Mesenchymal stem cell (in vitro differentiated cells and primary cell): Measurements from ENCODE around the gene FOXF2.

Experiments used
- DNase-seq: peaks from one replicate; pipeline ENCODE4 v3.0.0-alpha.2; 2013
- H2AFZ ChIP-seq: one replicate; pipeline ENCODE4 v1.6.1; 2013; ENCODE audit warnings: low read depth, mild to moderate bottlenecking, control low read depth, inconsistent platforms, low read length, moderate library complexity
- H2AK5ac ChIP-seq: 2 replicates; pipeline ENCODE4 v1.6.1; 2013; ENCODE audit warnings: low read length, moderate library complexity, mild to moderate bottlenecking, inconsistent platforms; ENCODE audit not compliant: severe bottlenecking
- H2BK120ac ChIP-seq: one replicate; pipeline ENCODE4 v1.6.1; 2013; ENCODE audit warnings: low read depth, mild to moderate bottlenecking, inconsistent platforms, low read length, moderate library complexity
- H2BK12ac ChIP-seq, 2 experiments: one replicate each; pipeline ENCODE4 v1.6.1; 2013; ENCODE audit warnings: inconsistent platforms in 2 of 2, low read length in 2 of 2, mild to moderate bottlenecking in 2 of 2, moderate library complexity in 2 of 2, control low read depth in 1 of 2
- H2BK15ac ChIP-seq: one replicate; pipeline ENCODE4 v1.6.1; 2013; ENCODE audit warnings: mild to moderate bottlenecking, low read depth, inconsistent platforms; ENCODE audit not compliant: poor library complexity, severe bottlenecking
- H2BK5ac ChIP-seq: 2 replicates; pipeline ENCODE4 v1.6.1; 2013; ENCODE audit warnings: low read depth, mild to moderate bottlenecking, low read length, control low read depth, inconsistent platforms; ENCODE audit not compliant: poor library complexity, severe bottlenecking
- H3K14ac ChIP-seq, 2 experiments: one replicate each; pipeline ENCODE4 v1.6.1; 2013; ENCODE audit warnings: inconsistent platforms in 2 of 2, low read length in 2 of 2, control low read depth in 1 of 2, mild to moderate bottlenecking in 1 of 2, moderate library complexity in 1 of 2
- H3K18ac ChIP-seq, 2 experiments: one replicate each; pipeline ENCODE4 v1.6.1; 2013; ENCODE audit warnings: inconsistent platforms in 2 of 2, low read length in 2 of 2, control low read depth in 1 of 2, low read depth in 1 of 2, mild to moderate bottlenecking in 1 of 2
- H3K23ac ChIP-seq, 2 experiments: one replicate each; pipeline ENCODE4 v1.6.1; 2013; ENCODE audit warnings: inconsistent platforms in 2 of 2, low read length in 2 of 2, mild to moderate bottlenecking in 2 of 2, moderate library complexity in 2 of 2, control low read depth in 1 of 2
- H3K27ac ChIP-seq: 2 replicates; pipeline ENCODE4 v1.5.1; 2013; ENCODE audit warnings: mild to moderate bottlenecking, moderate library complexity, low read length, control low read depth, inconsistent platforms; ENCODE audit not compliant: poor library complexity, severe bottlenecking
- H3K27me3 ChIP-seq, 2 experiments: 2 replicates each; pipeline versions ENCODE4 v1.6.1 to v1.7.0; 2013; ENCODE audit warnings: low read length in 2 of 2, mild to moderate bottlenecking in 2 of 2, moderate library complexity in 2 of 2, control low read depth in 1 of 2, inconsistent platforms in 1 of 2; ENCODE audit not compliant: control insufficient read depth in 1 of 2, insufficient read depth in 1 of 2
- H3K36me3 ChIP-seq, 2 experiments: 2 replicates each; pipeline versions ENCODE4 v1.6.1 to v1.7.0; 2013; ENCODE audit warnings: low read length in 2 of 2, control low read depth in 1 of 2, inconsistent platforms in 1 of 2, low read depth in 1 of 2, mild to moderate bottlenecking in 1 of 2; ENCODE audit not compliant: insufficient read depth in 2 of 2, control insufficient read depth in 1 of 2
- H3K4ac ChIP-seq, 2 experiments: one replicate each; pipeline ENCODE4 v1.6.1; 2013; ENCODE audit warnings: inconsistent platforms in 2 of 2, low read length in 2 of 2, mild to moderate bottlenecking in 2 of 2, moderate library complexity in 2 of 2, control low read depth in 1 of 2, low read depth in 1 of 2
- H3K4me1 ChIP-seq: 2 replicates; pipeline ENCODE4 v1.6.1; 2013; ENCODE audit warnings: low read depth, low read length, control low read depth; ENCODE audit not compliant: control insufficient read depth, insufficient read depth
- H3K4me2 ChIP-seq: 2 replicates; pipeline ENCODE4 v1.6.1; 2013; ENCODE audit warnings: low read length, mild to moderate bottlenecking, inconsistent platforms; ENCODE audit not compliant: poor library complexity, severe bottlenecking
- H3K4me3 ChIP-seq, 2 experiments: 2 replicates each; pipeline versions ENCODE4 v1.5.1 to v1.7.0; 2013; ENCODE audit warnings: low read length in 2 of 2, mild to moderate bottlenecking in 2 of 2, control low read depth in 1 of 2, low read depth in 1 of 2; ENCODE audit not compliant: insufficient read depth in 1 of 2
- H3K79me1 ChIP-seq: replicated peaks from 2 replicates; pipeline ENCODE4 v1.6.1; 2013; ENCODE audit warnings: mild to moderate bottlenecking, control low read depth, low read length, inconsistent platforms; ENCODE audit not compliant: poor library complexity, severe bottlenecking
- H3K9ac ChIP-seq: 2 replicates; pipeline ENCODE4 v1.7.0; 2013; ENCODE audit warnings: mild to moderate bottlenecking, low read length, moderate library complexity
- H3K9me3 ChIP-seq: 2 replicates; pipeline ENCODE4 v1.7.0; 2013; ENCODE audit warnings: mild to moderate bottlenecking, low read length; ENCODE audit not compliant: control insufficient read depth
- H4K8ac ChIP-seq: one replicate; pipeline ENCODE4 v1.6.1; 2013; ENCODE audit warnings: inconsistent platforms, mild to moderate bottlenecking, low read length, moderate library complexity
- H4K91ac ChIP-seq: one replicate; pipeline ENCODE4 v1.6.1; 2013; ENCODE audit warnings: mild to moderate bottlenecking, low read length, inconsistent platforms
- WGBS: methylation state at CpG from one replicate; pipeline ENCODE4 v1.1.7; 2013; ENCODE audit warnings: mixed read lengths; 5-methylcytosine and 5-hydroxymethylcytosine counted together

FOXF2 gene

DNA sequence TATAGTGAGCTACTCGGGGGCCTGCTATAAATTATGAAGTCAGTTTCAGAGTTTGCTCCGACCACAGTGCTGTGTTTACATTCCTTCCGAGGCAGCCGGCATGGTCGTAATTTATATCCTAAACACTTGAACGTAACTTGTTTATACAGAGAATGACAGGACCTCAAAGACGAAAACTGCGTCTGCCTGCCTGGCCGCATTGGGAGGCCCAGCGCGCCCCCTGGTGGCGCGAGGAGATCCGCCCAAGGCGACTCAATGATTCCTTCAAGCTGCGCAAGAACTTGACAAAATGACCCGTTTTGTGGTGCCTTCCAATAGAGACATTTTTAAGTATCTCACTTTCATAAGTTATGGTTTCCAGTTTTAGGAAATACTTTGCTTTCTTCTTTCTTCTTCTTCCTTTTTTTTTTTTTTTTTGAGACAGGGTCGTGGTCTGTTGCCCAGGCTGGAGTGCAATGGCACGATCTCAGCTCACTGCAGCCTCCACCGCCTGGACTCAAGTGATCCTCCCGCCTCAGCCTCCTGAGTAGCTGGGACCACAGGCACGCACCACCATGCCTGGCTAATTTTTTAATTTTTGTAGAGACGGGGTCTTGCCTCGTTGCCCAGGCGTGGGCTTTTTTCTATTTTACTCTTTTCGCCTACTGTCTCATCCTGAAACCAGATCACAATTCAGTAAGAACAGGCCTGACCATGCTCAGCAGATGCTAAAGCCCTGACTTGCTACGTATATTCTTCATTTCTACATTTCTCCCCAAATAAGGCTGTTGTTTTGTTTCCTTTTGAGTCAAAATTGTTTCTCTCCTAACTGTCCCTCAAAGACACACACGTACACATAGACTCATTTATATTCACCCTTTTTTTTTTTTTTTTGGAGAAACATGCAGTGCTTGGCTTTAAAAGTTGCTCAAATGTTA lies 7.8 kb downstream of the FOXF2 start:
- Histone ChIP-seq H3K27ac (no peak overlapping the region), H3K9me3 (no peaks in the 10 kb centered on the region), H3K14ac (no peak overlapping the region), H3K27me3 (peaks cover 0 to 81% of the 10 kb centered on the region in 2 experiments), H3K9ac (peak overlapping the region; percentile 35), H2BK12ac (no peak overlapping the region), H3K79me1 (no peaks in the 10 kb centered on the region), H3K4me3 (no peak overlapping the region), H2BK120ac (no peak overlapping the region), H4K8ac (no peak overlapping the region), H2BK15ac (no peak overlapping the region), H2AK5ac (no peak overlapping the region), H2BK5ac (no peak overlapping the region), H3K18ac (no peak overlapping the region), H2AFZ (no peak overlapping the region), H3K4me2 (peak overlapping the region; percentile 3), H3K23ac (no peak overlapping the region), H4K91ac (no peak overlapping the region), H3K4ac (no peak overlapping the region), H3K36me3 (peaks cover 0 to 22% of the 10 kb centered on the region in 2 experiments), H3K4me1 (peaks cover 13% of the 10 kb centered on the region)
- DNase-seq: peak; percentile 83
- 33% methylated on average over 23 of the region's 28 CpGs for WGBS

DNA sequence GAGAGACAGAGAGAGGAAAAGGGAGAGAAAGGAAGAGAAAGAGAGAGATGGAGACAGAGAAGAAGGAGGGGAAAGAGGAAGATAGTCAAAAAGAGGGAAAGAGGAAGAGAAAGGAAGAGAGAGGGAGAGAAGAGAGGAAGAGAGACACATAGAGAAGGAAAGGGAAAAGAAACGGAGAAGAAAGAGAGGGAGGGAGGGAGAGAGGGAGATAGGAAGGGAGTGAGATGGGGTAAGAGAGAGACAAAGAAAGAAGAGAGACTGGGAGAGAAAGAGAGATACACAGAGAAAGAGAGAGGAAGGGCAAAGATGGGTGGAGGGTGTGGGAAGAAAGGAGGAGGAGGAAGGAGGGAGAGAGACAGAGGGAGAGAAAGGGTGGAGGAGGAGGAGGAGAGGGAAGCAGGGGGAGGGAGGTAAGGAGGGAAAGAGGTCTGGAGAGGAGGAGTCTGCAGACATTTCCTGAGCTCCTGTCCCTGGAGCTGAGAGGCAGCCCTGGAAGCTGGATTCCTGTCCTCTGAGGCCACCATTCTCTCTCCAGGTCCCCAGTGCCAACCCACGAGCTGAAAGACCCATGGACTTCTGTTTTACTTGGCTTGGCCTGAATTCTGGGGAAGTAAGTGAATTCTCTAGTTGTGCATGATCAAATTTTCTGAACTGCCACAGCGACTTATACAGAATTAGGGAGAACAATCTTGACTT lies 9.9 kb downstream of the FOXF2 start:
- Histone ChIP-seq H2AK5ac (no peak overlapping the region), H3K4me1 (no peaks in the 10 kb centered on the region), H2BK12ac (no peak overlapping the region), H3K36me3 (peaks cover 0 to 19% of the 10 kb centered on the region in 2 experiments), H3K4me3 (no peak overlapping the region), H2BK120ac (no peak overlapping the region), H2BK5ac (no peak overlapping the region), H3K27me3 (peaks cover 0 to 64% of the 10 kb centered on the region in 2 experiments), H3K18ac (no peak overlapping the region), H3K23ac (peak overlapping the region in 1 of 2 experiments; percentile 43), H2AFZ (no peak overlapping the region), H3K9me3 (no peaks in the 10 kb centered on the region), H3K27ac (no peak overlapping the region), H3K79me1 (no peaks in the 10 kb centered on the region), H4K91ac (no peak overlapping the region), H2BK15ac (no peak overlapping the region), H3K14ac (no peak overlapping the region), H4K8ac (no peak overlapping the region), H3K9ac (no peak overlapping the region), H3K4me2 (no peak overlapping the region), H3K4ac (no peak overlapping the region)
- DNase-seq: no peak
- WGBS: 40% methylated on average over 3 of the region's 3 CpGs

DNA sequence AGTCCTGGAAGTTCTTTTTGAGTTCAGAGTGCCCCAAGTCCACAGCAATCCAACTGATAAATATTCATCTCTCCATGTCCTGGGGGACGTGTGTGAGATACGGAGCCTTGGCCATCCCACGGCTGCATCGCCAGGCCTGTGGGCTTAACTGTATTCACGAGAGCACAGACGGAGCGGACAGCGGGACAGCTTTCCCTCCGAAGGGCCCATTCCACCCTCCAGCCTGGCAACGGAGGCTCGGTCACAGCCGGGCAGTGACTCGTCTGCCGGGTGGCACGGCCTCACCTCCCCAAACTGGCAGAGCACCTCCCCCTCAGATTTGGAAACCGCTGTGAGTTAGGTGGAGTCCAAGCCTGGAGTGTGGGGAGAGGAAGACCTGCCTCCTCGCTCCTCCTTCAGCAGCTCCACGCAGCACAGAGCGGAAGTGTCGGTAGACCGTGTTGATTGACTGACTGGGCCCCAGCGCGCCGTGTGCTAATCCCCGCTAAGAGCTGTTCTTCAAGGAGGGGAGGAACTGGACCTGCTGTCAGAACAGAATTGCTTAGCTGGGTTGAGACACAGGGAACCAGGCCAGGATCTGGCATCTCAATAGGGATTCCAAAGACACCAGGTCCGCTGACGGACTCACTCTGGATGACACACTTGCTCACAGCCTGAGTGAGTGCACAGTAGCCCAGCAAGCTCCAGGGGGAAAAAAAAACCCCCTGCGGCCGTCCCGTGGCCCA lies 10.9 kb downstream of the FOXF2 start:
- H2AK5ac ChIP-seq: no peak overlapping the region
- H3K4me3 ChIP-seq: no peak overlapping the region
- H4K8ac ChIP-seq: no peak overlapping the region
- no peak overlapping the region for H3K4me2 ChIP-seq
- H3K9ac ChIP-seq: no peak overlapping the region
- H3K23ac ChIP-seq: no peak overlapping the region
- H3K18ac ChIP-seq: no peak overlapping the region
- no peak overlapping the region for H2BK120ac ChIP-seq
- no peaks in the 10 kb centered on the region for H3K79me1 ChIP-seq
- H2BK12ac ChIP-seq: no peak overlapping the region
- H3K4ac ChIP-seq: no peak overlapping the region
- H3K14ac ChIP-seq: no peak overlapping the region
- no peak overlapping the region for H3K27ac ChIP-seq
- no peak for DNase-seq
- no peaks in the 10 kb centered on the region for H3K9me3 ChIP-seq
- no peak overlapping the region for H2BK5ac ChIP-seq
- no peak overlapping the region for H4K91ac ChIP-seq
- H3K27me3 ChIP-seq: peaks cover 0 to 58% of the 10 kb centered on the region in 2 experiments
- H3K36me3 ChIP-seq: peaks cover 0 to 8% of the 10 kb centered on the region in 2 experiments
- H2AFZ ChIP-seq: no peak overlapping the region
- H2BK15ac ChIP-seq: no peak overlapping the region
- WGBS: 89% methylated on average over 29 of the region's 30 CpGs
- H3K4me1 ChIP-seq: no peaks in the 10 kb centered on the region

DNA sequence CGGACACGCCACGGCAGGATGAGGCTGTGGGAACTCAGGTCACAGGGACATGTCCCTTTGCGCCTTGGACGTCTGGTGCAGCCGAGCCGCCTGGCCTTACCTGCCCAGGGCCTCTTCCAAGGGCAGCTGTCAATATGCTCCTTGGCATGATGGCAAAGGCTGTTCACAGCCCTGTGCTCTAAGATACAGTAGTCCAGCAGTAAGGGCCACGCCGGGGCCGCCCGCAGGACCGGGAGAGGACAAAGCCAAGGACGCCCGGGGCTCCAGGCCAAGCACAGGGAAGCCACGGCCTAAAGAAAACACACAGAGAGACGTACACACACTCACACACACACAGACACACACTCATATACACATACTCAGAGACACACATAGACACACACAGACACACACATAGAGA lies 13.0 kb downstream of the FOXF2 start:
- no peak overlapping the region for H2BK5ac ChIP-seq
- H2BK120ac ChIP-seq: no peak overlapping the region
- no peaks in the 10 kb centered on the region for H3K9me3 ChIP-seq
- H2BK15ac ChIP-seq: no peak overlapping the region
- no peak overlapping the region for H2AK5ac ChIP-seq
- no peak overlapping the region for H2AFZ ChIP-seq
- 94% methylated on average over 16 of the region's 16 CpGs for WGBS
- H3K9ac ChIP-seq: no peak overlapping the region
- no peak overlapping the region for H3K23ac ChIP-seq
- H3K79me1 ChIP-seq: no peaks in the 10 kb centered on the region
- no peak overlapping the region for H3K14ac ChIP-seq
- no peak for DNase-seq
- H3K36me3 ChIP-seq: no peaks in the 10 kb centered on the region
- H2BK12ac ChIP-seq: no peak overlapping the region
- no peak overlapping the region for H4K91ac ChIP-seq
- no peak overlapping the region for H3K4me2 ChIP-seq
- no peak overlapping the region for H3K18ac ChIP-seq
- H3K4me1 ChIP-seq: no peaks in the 10 kb centered on the region
- no peak overlapping the region for H3K27ac ChIP-seq
- H3K4ac ChIP-seq: no peak overlapping the region
- peaks cover 0 to 45% of the 10 kb centered on the region in 2 experiments for H3K27me3 ChIP-seq
- no peak overlapping the region for H4K8ac ChIP-seq
- H3K4me3 ChIP-seq: no peak overlapping the region
